Adrenal gland (tissue), 5 donors: ENCODE data around the gene PDE3A.

Experiments
- POLR2A ChIP-seq, 2 donors: fragments of 450-650 bp; IDR thresholded peaks; one replicate each; pipeline ENCODE4 v1.6.1; 2017; ENCODE audit warnings: antibody characterized with exemption in 2 of 2, mild to moderate bottlenecking in 2 of 2, moderate library complexity in 1 of 2
- TF ChIP-seq, protein P1 (sequence below), 6 experiments: fragments of 450-650 bp in 4 of 6; fragments of 200-600 bp in 2 of 6; sonication (generic) in 1 of 6; IDR thresholded peaks; 1 replicate in 5 of 6; 2 replicates in 1 of 6; pipeline versions ENCODE4 v1.5.1 to v1.8.0; 2016 to 2021; ENCODE audit warnings: antibody characterized with exemption in 6 of 6, mild to moderate bottlenecking in 2 of 6, moderate library complexity in 1 of 6
- donor health status: DM: no; HTN: no; CAD: no.

DNA sequence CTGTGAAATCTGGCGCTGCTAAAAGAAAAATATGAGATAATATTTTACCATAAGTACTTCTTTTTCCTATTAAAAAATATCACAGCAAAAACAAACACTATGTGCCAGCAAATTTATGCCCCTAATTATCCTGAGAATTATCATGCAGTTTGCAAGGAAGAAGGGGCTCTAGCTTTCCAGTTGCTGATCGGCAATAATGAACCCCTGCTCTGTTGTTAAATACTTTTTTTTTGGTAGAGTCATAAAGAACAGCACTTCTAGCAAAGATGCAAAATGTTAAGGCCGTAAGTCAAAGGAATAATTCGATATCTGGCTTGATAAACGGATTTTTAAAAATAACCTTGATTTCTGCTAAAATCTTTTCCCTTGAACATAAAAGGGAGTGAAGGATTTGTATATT lies 108.9 kb downstream of the PDE3A start:
- TF ChIP-seq, protein P1, sequence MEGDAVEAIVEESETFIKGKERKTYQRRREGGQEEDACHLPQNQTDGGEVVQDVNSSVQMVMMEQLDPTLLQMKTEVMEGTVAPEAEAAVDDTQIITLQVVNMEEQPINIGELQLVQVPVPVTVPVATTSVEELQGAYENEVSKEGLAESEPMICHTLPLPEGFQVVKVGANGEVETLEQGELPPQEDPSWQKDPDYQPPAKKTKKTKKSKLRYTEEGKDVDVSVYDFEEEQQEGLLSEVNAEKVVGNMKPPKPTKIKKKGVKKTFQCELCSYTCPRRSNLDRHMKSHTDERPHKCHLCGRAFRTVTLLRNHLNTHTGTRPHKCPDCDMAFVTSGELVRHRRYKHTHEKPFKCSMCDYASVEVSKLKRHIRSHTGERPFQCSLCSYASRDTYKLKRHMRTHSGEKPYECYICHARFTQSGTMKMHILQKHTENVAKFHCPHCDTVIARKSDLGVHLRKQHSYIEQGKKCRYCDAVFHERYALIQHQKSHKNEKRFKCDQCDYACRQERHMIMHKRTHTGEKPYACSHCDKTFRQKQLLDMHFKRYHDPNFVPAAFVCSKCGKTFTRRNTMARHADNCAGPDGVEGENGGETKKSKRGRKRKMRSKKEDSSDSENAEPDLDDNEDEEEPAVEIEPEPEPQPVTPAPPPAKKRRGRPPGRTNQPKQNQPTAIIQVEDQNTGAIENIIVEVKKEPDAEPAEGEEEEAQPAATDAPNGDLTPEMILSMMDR (IDR thresholded peaks at IDR 0.05) = no peak
- no peak for TF ChIP-seq POLR2A (IDR thresholded peaks at IDR 0.05)
